Measurements from ENCODE around the gene IGSF9. TPM values are rescaled to one million over a fixed set of nuclear protein-coding genes. Genes with fewer than 3 reads are reported as not detected.

IGSF9 gene
- total RNA-seq, 1 donor from 2014 or later, result 2.0 TPM

DNA sequence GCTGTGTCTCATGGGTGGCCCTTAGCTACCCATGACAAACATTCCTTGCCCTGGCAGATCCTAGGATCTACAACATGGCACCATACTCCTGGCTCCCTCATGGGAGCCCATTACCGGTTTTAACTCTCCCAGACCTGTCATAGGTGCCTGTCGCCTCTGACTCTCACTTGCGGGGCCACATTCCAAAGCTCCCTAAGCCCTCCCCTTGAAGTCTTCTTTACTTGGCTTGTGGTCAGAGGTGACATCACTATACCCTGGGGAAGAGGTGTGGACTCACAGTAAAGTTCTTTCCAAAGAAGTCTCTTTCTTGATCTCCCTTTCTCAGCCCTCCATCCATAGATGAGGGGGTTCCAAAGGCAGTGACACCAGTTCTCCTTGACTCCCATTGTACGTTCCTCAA is 14.0 kb upstream of the IGSF9 start:
- Histone ChIP-seq H3K9me3 (no peaks in the 10 kb centered on the region), H3K27ac (no peak overlapping the region), H3K27me3 (ENCODE audit: low read depth) (no peaks in the 10 kb centered on the region), H3K4me1 (no peaks in the 10 kb centered on the region), H3K4me3 (no peak overlapping the region), H3K36me3 (no peaks in the 10 kb centered on the region)
- DNase-seq (no peak), ATAC-seq (peak; percentile 27 to 64)
- TF ChIP-seq, protein P1, sequence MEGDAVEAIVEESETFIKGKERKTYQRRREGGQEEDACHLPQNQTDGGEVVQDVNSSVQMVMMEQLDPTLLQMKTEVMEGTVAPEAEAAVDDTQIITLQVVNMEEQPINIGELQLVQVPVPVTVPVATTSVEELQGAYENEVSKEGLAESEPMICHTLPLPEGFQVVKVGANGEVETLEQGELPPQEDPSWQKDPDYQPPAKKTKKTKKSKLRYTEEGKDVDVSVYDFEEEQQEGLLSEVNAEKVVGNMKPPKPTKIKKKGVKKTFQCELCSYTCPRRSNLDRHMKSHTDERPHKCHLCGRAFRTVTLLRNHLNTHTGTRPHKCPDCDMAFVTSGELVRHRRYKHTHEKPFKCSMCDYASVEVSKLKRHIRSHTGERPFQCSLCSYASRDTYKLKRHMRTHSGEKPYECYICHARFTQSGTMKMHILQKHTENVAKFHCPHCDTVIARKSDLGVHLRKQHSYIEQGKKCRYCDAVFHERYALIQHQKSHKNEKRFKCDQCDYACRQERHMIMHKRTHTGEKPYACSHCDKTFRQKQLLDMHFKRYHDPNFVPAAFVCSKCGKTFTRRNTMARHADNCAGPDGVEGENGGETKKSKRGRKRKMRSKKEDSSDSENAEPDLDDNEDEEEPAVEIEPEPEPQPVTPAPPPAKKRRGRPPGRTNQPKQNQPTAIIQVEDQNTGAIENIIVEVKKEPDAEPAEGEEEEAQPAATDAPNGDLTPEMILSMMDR (IDR thresholded peaks at IDR 0.05), result no peak
- intact Hi-C loops (cut with DNase I), result no loop called here

DNA sequence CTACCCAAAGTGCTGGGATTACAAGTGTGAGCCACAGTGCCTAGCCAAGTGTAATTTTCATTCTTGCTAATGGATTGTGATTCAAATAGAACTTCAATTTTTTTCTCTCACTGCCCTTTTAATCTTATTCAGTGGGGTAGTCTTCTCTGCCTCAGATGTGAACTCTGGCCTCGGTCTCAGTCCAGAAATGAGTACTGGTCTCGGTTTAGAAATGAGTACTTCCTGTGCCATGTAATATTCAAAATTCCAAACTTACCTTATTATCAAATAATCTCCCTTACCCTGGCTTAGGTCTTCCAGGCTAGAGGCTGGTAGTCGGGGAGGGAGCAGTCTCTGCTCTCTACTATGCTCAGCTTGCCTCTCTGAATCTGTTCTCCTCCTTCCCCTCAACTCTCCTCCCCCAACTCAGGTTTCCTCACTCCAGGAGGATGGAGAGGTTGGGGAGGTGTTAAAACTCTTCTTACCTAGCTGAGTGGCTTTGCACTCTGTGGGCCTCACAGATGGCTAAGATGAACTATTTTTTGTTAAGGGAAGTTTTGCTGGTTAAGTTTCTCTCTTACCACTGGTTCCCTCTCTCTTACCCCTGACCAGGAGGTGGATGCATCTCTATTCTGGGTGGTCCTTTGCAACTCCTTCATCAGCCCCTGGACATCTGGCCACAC is 13.4 kb upstream of the IGSF9 start:
- ATAC-seq (no peak), DNase-seq (no peak)
- no peaks in the 10 kb centered on the region for H3K27me3 ChIP-seq (ENCODE audit: low read depth)
- H3K9me3 ChIP-seq, result no peaks in the 10 kb centered on the region
- no peak overlapping the region for H3K27ac ChIP-seq
- TF ChIP-seq, protein P1 (IDR thresholded peaks at IDR 0.05), result no peak
- no peaks in the 10 kb centered on the region for H3K4me1 ChIP-seq
- intact Hi-C loops (cut with DNase I), result no loop called here
- no peak overlapping the region for H3K4me3 ChIP-seq
- no peaks in the 10 kb centered on the region for H3K36me3 ChIP-seq

DNA sequence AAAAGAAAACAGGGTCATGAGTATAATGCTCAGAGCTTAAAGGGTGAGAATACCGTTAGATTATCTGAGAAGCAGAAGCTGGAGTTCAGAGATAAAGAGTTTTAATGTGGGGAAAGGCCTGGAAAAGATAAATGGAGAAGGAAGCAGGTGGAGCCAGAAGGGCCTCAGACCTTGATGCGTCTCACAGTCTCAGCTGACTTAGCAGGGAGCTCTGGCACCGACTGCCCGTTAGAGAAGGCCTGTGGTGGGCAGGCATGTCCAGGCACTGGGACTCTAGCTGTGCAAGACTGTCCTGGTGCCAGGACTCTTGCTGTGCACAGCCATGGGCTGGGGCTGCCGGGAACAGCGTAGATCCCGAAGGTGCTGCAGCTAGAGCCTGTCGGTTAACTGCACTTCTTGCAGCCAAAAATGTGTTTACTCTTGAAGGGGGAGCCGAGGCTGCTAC is 12.4 kb upstream of the IGSF9 start:
- intact Hi-C loops (cut with DNase I), result no loop called here
- H3K4me1 ChIP-seq, result no peaks in the 10 kb centered on the region
- no peak for DNase-seq
- H3K9me3 ChIP-seq, result no peaks in the 10 kb centered on the region
- TF ChIP-seq, protein P1 (IDR thresholded peaks at IDR 0.05), result no peak
- peaks cover 2% of the 10 kb centered on the region for H3K27me3 ChIP-seq (ENCODE audit: low read depth)
- no peak for ATAC-seq
- no peak overlapping the region for H3K4me3 ChIP-seq
- H3K27ac ChIP-seq, result no peak overlapping the region
- no peaks in the 10 kb centered on the region for H3K36me3 ChIP-seq

DNA sequence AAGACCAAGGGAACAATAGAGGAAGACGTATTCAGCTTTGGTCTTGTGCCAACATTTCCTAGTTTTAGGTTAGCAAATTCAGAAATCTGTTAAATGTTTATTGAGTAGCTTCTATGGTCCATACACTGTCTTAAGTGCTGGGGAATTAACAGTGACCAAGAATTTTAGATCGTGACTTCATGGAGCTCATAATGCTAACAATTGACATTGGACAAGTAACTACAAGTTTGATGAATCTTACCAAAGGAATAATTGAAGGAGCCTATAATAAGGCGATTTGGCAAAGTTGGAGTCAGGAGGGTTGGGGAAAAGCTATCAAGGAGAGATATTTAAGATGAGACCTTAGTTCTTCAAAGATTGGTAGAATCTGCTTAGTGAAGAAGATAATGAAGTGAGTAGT is 10.0 kb upstream of the IGSF9 start:
- no peak for ATAC-seq
- Histone ChIP-seq H3K36me3 (no peaks in the 10 kb centered on the region), H3K4me3 (no peak overlapping the region), H3K9me3 (no peaks in the 10 kb centered on the region), H3K27me3 (ENCODE audit: low read depth) (peaks cover 3% of the 10 kb centered on the region), H3K4me1 (no peaks in the 10 kb centered on the region), H3K27ac (no peak overlapping the region)
- intact Hi-C loops (cut with DNase I), result no loop called here
- DNase-seq, result no peak
- TF ChIP-seq, protein P1 (IDR thresholded peaks at IDR 0.05), result no peak

DNA sequence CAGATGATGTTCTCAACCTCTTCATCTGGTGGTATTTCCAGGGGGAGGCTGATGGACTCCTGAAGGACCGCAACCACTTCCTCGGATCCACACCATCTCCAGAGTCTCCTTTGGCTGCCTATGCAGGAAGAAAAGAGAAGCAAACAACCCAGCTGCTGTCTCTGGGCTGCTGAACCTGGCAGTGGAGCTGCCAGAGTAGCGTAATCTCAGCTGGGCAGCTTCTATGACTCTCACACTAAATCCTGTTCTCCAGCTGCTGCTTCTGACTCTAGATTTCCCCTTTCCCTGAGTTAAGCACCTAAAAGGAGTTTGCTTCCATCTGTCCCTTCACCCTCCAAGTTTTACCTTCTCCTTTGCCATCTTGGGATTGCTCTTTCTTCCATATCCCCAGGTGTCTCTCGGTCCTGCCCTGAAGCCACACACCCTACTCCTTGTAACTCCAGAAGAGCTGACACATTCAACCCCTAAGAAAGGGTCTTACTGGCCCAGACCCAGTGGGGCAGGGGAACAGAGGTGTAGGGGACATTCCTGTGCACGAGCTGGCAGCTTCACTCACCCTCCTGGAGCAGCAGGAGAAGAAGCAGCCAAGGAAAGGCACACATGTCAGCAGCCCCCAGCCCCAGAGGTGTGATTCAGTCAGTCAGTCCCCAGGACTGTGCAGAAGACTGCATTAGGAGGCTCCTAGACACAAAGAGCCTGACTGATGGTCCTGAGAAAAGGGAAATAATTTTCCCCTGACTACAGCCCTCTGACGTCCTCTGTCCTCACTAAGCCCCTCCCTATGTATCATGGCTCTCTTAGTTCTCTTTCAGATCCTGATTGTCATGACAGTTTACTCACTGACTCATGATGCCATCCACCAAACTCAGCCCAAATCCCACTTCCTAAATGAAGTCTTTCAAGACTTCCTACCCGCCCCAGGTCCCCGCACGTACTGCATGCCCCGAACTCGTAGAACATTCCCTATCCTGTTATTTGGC is 8.4 kb upstream of the IGSF9 start, which contains the start of gene SLAMF9:
Gene SLAMF9 (minus strand): TSS at position 702 of the 980 bp plus-strand sequence. CDS start 100 bp downstream, at position 602.
- no peaks in the 10 kb centered on the region for H3K9me3 ChIP-seq
- no peak for DNase-seq
- peak; percentile 8 to 62 for ATAC-seq

More for the DNA sequence above, 8.4 kb upstream of the IGSF9 start, which contains the start of gene SLAMF9:
- H3K27me3 ChIP-seq (ENCODE audit: low read depth), result peaks cover 3% of the 10 kb centered on the region
- H3K4me3 ChIP-seq, result no peak within 1 kb of the TSS
- H3K36me3 ChIP-seq, result no peaks in the 10 kb centered on the region
- no peak within 1 kb of the TSS for H3K27ac ChIP-seq
- intact Hi-C loops (cut with DNase I), result no loop called here
- peaks cover 7% of the 10 kb centered on the region for H3K4me1 ChIP-seq
- TF ChIP-seq, protein P1 (IDR thresholded peaks at IDR 0.05), result no peak

Data from lower lobe of right lung (tissue), 2 donors.